Measurements from ENCODE around the gene VPS4B.
"Not testable (repeated sequence)": the region's sequence is repeated elsewhere in the genome, so short reads cannot be mapped to it uniquely, and the experiment has no call there.

The VPS4B gene

DNA sequence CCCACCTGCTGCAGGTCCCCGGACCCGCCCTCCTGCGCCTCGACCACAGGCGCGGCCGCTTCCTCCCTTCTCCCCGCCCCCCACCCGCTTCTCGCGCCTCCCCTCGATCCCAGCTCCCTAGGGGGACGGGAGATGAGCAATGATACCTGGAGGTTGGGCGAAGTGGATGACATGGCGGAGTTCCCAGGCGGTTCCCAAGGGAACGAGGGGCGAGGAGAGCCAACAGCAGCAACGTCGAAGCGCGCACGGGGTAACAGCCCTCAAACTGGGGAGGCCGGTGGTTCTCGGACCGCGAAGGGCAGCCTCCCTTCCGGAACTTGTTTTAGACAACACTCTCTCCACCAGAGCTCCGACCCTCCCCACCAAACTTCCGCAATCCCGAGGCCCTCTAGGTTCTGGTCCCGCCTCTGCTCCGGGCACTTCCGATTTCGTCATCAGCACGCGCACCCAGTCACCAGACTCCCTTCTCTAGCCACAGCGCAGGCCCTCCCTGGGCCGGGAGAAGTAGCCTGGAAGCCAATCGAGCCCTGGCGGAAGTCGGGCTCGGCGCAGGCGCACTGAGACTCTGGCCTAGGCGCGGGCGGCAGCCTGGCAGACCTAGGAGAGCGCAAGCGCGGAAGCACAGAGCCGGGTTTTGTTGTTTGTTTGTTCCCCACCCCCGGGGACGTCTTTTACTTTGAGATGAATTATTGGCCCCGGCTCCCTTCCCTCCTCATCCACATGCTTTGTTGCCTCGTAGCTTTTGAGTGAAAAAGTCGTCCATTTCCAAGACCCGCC is at the start of gene VPS4B:
Gene VPS4B (minus strand): TSS at position 390 of the 777 bp plus-strand sequence. CDS start 217 bp downstream, at position 173.
- peak; percentile 100 for DNase-seq

DNA sequence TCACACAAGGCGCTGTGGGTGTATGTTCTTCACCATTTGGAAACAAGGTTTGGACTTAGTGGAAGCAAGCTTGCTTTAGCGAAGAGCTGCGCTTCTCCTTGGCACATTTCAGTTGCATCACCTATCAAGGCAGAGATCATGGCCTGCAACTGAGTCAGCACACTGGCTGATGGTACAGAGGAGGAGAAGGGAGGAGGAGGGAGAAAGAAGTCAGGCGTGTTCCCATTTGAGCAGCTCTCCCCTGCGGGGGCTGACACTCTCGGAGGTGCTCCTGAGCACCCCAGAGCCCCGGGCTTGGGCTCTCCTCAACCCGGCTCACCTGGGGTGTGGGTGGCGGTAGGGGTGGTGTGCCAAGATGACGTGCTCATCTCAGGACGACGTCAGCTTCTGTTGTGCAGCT is 48.5 kb upstream of the VPS4B start:
- DNase-seq = no peak

DNA sequence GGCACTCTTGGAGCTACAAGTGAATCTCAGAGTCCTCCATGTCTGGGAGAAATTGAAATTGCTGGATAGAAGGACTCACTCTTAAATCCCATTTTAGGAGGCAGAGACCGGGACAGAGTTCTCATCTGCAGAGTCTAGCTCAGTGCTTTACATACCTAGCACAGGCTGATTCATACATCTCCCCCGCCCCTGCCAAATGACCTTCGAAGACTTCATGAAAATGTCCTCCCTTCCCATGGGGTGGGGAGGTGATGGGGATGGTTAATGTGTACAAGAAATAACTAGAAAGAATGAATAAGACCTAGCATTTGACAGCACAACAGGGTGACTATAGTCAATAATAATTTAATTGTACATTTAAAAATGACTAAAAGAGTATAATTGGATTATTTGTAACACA is 46.3 kb upstream of the VPS4B start:
- DNase-seq = no peak

DNA sequence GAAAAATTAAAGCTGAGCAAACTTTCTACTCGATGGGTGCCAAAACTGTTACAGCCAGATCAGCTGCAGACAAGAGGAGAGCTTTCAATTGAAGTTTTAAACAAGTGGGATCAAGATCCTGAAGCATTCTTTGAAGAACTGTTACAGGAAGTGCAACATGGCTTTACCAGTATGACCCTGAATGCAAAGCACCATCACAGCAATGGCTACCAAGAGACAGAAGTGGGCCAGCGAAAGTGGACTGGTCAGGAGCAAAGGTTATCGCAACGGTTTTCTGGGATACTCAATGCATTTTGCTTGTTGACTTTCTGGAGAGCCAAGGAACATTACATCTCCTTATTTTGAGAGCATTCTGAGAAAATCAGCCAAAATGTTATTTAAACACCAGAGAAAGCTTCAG is 45.4 kb upstream of the VPS4B start:
- DNase-seq = no peak

DNA sequence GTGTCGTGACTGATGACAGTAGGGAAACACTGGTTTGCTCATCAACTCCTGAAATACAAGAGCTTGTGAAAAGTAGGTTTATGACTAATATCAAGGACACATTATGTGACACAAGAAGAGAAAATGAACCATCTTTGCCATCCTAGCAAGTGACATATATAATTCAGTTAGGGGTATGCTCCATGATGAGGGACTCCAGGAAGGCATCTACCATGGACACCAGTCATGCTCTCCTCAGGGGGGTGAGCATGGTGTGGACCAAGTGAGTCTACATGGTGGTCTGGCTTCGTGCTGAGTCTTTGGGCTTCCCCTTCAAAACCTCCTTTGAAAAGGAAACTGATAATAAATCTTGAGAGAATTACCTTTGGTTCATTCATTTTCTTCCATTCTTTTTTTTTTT is 42.8 kb upstream of the VPS4B start:
- no peak for DNase-seq

DNA sequence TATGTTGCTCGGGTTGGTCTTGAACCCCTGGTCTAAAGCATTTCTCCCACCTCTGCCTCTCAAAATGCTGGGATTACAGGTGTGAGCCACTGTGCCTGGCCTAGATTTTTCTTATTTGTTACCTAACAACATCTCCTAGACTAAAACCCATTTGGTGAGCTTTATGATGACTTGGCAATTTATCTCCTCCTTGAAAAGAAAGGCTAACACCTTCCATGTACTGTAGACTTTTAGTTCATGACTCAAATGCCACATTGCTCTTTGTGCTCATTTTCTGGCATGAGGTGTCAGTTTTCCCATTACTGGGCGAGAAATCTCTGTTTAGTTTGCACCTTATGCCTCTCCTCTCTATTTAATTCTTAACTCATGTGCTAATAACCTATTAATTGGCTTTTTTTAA is 42.2 kb upstream of the VPS4B start:
- DNase-seq = no peak

DNA sequence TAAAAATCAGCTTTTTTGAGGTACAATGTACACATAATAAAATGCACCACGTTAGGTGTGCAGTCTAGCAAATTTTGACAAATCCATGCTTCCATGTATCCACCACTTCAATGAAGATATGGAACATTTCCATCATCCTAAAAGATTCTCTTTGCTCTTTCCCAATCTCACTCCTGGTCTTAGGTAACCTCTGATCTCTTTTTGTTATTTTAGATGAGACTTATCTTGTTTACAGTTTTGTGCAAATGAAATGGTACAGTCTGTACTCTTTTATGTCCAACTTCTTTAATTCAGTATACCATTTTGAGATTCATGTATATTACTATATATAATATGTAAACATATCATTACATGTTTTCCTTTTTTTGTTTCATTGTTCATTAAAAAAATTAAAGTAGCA is 38.1 kb upstream of the VPS4B start:
- no peak for DNase-seq

DNA sequence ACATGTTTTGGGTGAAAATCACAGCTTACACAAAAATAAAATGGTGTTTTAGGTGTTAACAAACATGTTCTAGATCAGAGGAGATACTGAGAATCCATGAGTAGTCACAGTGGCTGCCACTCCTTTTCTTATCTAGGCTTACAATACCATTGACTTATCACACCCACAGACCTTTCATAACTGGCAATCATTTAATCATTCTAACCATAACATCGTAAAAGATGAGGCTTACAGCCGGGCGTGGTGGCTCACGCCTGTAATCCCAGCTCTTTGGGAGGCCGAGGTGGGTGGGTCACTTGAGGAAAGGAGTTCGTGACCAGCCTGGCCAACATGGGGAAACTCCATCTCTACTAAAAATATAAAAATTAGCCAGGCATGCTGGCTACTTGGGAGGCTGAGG is 35.7 kb upstream of the VPS4B start:
- no peak for DNase-seq

DNA sequence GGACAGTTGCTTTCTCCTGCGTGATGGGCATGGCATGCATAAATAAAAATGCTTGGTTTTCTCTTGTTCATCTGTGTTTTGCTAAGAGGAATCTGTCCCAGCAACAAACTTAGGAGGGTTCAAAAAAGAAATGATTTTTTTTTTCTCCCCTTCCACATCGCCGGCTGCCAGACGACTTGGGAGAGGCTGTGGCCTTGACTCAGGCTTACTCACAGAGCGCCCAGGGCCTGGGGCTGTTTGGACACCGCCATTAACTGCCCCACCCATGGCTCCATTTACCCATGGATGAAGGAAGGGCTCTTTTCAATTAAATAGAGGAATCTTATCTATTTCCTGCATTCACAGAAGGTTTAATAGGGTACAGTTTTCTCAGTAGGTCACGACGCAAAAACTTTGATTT is 32.2 kb upstream of the VPS4B start:
- no peak for DNase-seq

DNA sequence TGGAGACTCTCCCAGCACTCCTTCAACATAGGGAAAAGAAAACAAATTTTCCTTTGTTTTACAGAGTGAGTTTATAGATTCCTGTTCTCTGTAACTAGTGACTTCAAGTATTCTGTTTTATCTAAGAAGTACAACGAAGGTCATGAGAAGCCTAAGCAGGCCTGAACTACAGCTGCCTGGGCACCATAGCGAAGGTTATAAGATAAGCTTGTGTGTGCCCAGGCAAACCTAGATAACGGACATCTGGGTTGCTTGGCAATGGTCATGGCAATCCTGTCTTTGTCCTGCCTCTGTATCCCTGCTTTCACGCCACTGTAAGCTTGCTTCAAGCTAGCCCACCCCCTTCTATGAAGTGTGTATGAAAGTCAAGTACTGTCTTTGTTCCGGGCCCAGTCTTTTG is 30.5 kb upstream of the VPS4B start:
- DNase-seq = not testable (repeated sequence)

DNA sequence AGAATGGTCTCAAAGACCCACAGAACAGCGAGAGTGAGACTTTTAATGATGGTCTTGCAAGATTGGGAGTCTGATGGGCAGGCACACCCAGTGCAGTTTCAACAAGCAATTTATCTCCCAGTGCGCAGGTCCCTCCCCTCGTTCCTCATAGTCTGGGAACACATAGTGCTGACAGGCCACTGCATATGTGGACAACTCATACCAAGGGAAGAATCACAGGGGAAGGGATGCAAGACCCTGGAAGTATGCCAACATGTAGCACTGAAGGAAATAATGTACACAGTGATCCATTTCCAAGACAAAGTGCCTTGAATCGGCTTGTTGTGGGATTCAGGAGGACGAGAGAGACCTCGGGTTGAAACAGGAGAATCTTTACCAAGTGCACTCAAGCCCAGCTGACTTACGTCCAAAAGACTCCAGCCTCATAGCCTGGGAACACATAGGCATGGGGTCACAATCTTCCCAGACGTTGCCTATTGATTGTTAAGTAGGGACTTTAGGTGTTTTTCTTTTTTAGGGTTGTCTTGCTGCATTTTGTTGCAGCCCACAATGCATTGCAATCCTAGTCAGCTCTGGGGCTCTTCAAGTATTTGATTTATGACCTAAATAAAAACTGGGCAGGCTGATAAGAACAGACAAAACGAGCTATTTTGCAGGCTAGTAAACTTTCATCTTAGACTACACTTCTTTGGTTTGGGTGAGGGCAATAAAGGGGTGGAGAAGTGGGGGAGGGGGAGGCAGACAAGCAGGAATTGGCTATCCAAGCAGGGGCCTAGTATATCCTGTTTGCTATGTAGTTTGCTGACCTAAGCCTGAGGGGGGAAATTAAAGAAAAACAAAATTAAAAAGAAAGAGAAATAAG is 29.8 kb upstream of the VPS4B start:
- DNase-seq = no peak

DNA sequence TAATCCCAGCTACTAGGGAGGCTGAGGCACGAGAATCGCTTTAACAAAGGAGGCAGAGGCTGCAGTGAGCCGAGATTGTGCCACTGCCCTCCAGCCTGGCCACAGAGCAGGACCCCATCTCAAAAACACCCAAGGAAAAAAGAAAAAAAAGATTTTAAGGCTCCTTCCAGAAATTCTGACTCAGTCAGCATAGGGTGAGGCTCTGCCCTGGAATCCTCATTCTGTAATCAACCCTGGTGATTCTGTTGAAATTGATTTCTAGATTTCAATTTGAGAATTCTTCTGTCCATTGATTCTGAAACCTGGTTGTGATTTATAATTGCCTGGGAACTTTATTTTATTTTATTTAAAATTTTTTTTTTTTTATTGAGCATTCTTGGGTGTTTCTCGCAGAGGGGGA is 27.1 kb upstream of the VPS4B start:
- no peak for DNase-seq

DNA sequence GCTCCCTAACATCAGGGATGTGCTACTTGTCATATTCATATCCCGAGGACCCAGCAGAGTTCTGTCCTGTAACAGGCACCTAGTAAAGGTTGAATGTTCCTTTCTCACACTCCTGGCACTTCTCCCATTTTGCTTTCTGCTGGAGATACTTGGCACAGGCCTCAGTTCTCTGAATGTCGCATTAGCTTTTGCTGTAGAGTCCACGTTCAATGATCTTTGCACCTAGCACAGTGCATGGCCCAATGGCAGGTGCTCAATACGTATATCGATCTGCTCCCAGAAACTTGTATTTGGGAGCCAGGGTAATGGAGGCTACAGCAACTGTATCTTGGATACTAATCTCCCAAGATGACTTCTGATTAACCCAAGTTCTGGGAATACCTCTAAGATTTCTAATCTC is 24.8 kb upstream of the VPS4B start:
- no peak for DNase-seq

DNA sequence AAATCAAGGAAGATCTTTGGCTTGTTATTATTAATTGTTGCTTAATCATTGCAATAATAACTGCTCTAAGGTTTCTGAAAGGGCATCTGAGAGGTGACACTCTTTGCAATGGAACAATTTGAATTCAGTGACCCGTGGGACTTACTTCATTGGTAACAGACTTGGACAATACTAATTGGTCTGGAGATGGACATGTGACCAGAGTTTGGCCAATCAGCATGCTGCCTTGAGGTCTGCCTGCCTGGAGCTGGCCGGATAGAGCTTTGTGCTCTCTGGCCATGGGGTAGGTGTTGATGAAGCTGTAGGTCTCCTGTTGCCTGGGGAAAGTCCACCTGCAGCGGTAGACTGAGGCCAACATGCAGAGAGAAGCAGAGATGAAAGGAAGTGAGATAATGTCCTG is 24.0 kb upstream of the VPS4B start:
- DNase-seq = no peak

DNA sequence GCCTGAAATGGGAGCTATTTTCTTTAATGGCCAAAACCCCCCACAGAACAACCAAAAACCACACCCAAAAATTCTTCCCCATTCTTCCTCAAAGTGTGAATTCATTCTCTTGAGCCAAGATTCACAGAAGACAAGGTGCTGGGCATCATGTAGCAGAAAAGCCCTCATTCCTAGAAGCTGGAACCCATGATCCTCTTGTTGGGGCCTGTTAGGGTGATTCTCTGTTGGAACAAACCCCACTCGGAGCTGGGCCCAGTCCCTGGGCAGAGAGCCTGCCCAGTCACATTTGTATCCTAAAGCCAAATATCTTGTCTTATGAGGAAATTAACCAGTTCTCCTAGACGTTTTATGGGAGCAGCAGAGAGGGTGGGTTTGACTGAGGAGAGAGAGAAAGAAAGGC is 22.8 kb upstream of the VPS4B start:
- no peak for DNase-seq

DNA sequence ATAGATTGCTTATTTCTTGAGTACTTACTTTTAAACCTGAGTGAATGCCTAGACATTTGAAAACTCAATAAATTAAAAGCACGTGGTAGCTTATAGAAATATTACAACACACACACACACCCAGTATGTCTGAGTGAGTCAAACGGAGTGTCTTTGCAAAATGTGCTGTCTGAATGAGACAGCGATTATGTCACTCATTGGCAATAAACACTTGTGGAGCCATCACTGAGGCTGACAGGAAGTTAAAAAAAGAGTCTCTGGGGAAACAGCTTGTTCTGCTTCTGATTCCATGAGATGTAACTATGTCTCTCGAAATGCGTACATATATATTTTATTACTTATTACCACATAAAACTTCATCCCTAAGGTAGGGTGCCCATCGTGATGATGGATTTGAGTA is 22.3 kb upstream of the VPS4B start:
- DNase-seq = no peak

DNA sequence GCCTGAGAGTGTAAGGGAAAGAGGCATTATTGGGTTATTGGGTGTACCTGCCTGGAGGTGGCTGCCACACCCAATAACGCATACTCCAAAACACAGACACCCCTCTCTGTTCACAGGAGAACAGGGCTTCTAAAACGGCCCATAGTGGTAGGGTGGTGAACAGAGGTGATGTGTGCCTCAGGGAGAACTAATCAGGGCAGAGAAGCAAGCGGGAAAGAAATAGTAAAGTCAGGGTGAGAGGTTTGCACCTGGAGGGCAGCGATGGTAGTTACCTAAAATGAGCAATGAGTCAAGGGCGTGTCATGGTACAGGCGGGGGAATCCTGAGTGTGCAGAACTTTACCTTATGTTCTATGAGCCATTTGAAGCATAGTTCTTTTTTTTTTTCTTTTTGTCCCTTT is 21.6 kb upstream of the VPS4B start:
- DNase-seq = no peak

DNA sequence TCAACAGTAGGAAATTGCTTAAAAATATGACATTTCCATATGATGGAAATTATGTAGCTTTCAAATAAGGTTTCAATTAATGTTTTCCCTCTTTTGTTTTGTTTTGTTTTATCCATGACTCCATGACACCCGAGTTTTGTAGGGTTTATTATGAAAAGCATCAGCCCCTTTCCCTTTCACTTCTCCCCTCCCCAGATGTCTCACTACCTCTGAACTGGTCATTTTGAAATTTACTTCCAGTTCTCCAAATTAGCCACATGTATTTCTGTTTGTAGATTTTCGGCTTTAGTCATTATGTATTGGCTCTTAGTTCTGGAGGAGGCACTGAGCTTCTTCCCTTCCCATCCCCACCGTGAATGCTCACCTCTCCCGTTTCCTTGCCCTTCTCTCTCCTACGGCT is 18.6 kb upstream of the VPS4B start:
- DNase-seq = no peak

DNA sequence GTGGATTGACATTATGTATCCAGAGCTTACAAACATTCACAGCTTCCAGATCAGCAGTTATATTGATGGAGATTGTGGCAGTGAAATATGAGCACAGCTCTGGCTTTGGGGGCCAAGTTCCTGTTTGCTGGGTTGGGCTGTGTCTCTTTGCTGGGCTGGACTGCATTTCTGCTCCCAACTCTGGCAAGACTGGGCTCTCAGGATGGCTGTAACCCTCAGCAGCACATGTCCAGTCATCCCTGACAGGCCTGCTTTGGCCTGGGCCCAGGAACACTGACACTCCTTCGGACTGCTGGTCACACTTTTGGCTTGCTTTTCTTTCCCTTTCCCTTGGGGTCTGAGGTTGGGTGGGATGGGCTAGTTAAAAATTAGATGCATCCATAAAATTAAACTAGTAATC is 17.9 kb upstream of the VPS4B start:
- no peak for DNase-seq

DNA sequence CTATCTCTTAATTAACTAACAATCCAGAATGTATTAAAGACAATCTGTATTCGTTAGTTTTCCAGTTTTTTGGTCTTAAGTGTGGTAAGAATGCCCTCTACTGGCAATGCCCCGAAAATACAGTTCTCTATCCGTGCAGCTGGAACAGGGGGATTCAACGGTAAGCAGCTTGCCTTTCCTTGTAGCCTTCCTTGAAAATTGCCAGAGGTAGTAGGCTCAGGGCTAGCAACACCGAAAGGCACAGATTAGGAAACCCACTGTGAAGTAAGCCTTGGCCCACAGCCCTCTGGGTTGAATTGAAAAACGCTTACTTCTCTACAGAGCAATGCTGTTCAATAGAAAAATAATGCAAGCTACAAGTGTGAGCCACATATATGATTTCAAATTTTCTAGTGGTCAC is 17.1 kb upstream of the VPS4B start:
- DNase-seq = peak; percentile 36

DNA sequence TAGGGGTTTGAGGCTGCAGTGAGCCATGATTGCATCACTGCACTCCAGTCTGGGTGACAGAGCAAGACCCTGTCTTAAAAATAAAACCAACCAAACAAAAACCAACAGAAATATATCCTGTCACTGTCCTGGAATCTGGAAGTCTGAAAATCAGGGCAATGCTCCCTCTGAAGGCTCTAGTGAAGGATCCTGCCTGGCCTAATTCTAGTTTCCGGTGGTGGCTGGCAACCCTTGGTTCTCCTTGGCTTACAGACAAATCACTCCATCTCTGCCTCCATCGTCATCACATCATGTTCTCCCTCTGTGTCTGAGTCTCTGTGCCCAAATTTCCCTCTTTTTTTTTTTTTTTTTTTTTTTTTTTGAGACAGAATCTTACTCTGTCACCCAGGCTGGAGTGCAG is 15.9 kb upstream of the VPS4B start:
- no peak for DNase-seq

DNA sequence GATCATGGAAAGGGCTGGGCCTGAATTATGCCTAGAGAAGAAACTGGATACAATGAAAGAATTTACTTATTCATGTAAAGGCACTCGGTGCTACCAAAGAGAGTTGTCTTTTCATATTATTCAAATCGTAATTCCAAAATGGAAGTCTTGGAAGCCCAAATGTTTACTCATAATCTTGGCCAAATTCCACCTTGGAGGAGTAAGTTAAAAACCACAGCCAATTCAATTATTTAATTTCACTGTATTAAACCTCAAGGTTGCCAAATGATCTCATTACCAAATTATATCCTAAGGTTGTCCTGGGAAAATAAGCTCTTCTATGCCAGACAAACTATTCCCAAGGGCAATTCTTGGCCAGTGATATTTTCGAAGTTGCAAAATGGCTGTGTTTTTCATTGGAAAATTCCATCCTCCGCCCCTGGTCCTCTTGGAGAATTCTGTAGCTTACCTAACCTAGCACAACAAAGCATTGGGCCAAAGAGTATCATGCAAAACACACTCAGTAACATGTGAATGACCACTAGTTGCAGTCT is 11.1 kb upstream of the VPS4B start:
- DNase-seq = no peak

DNA sequence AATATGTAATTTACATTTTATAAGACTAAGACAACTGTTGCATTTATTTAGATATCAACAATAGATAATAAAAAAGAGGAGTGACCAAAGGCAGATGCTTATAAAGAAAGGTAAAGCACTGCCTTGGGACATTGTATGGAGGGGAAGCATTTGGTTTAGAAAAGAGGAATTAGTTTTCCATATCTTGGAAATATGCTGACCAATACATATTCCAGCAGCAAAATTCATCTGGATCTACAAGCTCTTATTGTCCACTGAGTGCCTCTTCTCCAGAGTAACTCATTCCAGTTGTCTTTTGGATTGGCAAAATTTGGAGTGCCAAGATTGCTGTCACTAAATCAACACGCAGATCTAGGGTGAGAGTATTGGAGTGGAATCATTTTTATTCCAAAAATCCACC is 8.9 kb upstream of the VPS4B start:
- DNase-seq = no peak

DNA sequence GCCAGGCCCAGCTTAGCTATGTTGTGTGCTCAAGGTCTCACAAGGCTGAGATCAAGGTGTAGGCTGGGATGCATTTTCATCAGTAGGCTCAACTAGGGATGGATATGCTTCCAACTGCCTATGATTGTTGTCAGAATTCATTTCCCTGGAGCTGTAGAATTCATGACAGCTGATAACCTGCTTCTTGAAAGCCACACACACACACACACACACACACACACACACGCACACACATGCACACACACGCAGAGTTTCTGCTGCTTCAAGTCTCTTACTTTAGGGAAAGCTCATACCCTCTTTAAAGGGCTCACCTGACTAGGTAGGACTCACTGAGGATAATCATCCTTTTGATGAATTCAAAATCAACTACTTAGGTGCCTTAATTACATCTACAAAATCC is 8.2 kb upstream of the VPS4B start:
- no peak for DNase-seq

All from NCI-H1092 (cell line).